ENCODE results near the gene GHRL. TPM values are rescaled to one million over a fixed set of nuclear protein-coding genes. Genes with fewer than 3 reads are reported as not detected.

The GHRL gene
- total and polyA plus RNA-seq, 3 donors from 2014 or later, result 0.50 to 1.0 (median 0.87) TPM

GRCh38 chr3:10309736-10310135, 17.0 kb upstream of the GHRL start:
- H3K9me3 ChIP-seq, result no peaks in the 10 kb centered on the region
- DNase-seq, result no peak
- H3K4me1 ChIP-seq, result no peaks in the 10 kb centered on the region
- H3K36me3 ChIP-seq (ENCODE audit: low read depth, missing control alignments), result no peaks in the 10 kb centered on the region
- WGBS, 2 donors, result 55 to 67% methylated on average over 4 of the region's 4 CpGs
- H3K27ac ChIP-seq, result no peak overlapping the region
- H3K27me3 ChIP-seq, result no peaks in the 10 kb centered on the region
- TF ChIP-seq POLR2A (IDR thresholded peaks at IDR 0.05), result no peak
- TF ChIP-seq CTCF (IDR thresholded peaks at IDR 0.05), result no peak
- intact Hi-C loops (cut with DNase I; ENCODE audit: low total_unique reads), result no loop called here
- H3K4me3 ChIP-seq, result no peak overlapping the region

GRCh38 chr3:10308678-10309077, 15.9 kb upstream of the GHRL start:
- intact Hi-C loops (cut with DNase I; ENCODE audit: low total_unique reads), result no loop called here
- 91 to 93% methylated on average over 7 of the region's 7 CpGs for WGBS, 2 donors
- no peak for DNase-seq
- Histone ChIP-seq H3K4me1 (no peaks in the 10 kb centered on the region), H3K27ac (no peak overlapping the region), H3K27me3 (no peaks in the 10 kb centered on the region), H3K4me3 (no peak overlapping the region), H3K9me3 (no peaks in the 10 kb centered on the region), H3K36me3 (ENCODE audit: low read depth, missing control alignments) (no peaks in the 10 kb centered on the region)
- TF ChIP-seq POLR2A (IDR thresholded peaks at IDR 0.05) (no peak), CTCF (IDR thresholded peaks at IDR 0.05) (no peak)

- 88 to 96% methylated on average over 3 of the region's 3 CpGs for WGBS, 2 donors
- Histone ChIP-seq H3K36me3 (ENCODE audit: low read depth, missing control alignments) (no peaks in the 10 kb centered on the region), H3K9me3 (no peaks in the 10 kb centered on the region), H3K4me1 (no peaks in the 10 kb centered on the region), H3K4me3 (no peak overlapping the region), H3K27me3 (no peaks in the 10 kb centered on the region), H3K27ac (no peak overlapping the region)
- intact Hi-C loops (cut with DNase I; ENCODE audit: low total_unique reads), result no loop called here
- DNase-seq, result no peak
- TF ChIP-seq POLR2A (IDR thresholded peaks at IDR 0.05), result no peak
- TF ChIP-seq CTCF (IDR thresholded peaks at IDR 0.05), result no peak
Observed at GRCh38 chr3:10306156-10306555, 13.4 kb upstream of the GHRL start.

- H3K9me3 ChIP-seq, result no peaks in the 10 kb centered on the region
- H3K4me3 ChIP-seq, result no peak overlapping the region
- no peaks in the 10 kb centered on the region for H3K4me1 ChIP-seq
- 92 to 93% methylated on average over 4 of the region's 4 CpGs for WGBS, 2 donors
- no peaks in the 10 kb centered on the region for H3K36me3 ChIP-seq (ENCODE audit: low read depth, missing control alignments)
- H3K27ac ChIP-seq, result no peak overlapping the region
- DNase-seq, result no peak
- H3K27me3 ChIP-seq, result no peaks in the 10 kb centered on the region
- intact Hi-C loops (cut with DNase I; ENCODE audit: low total_unique reads), result no loop called here
- TF ChIP-seq POLR2A (IDR thresholded peaks at IDR 0.05) (no peak), CTCF (IDR thresholded peaks at IDR 0.05) (no peak)
Observed at GRCh38 chr3:10305331-10305902, 12.7 kb upstream of the GHRL start.

GRCh38 chr3:10304905-10305304, 12.2 kb upstream of the GHRL start:
- DNase-seq, result no peak
- TF ChIP-seq POLR2A (IDR thresholded peaks at IDR 0.05) (no peak), CTCF (IDR thresholded peaks at IDR 0.05) (no peak)
- intact Hi-C loops (cut with DNase I; ENCODE audit: low total_unique reads), result no loop called here
- WGBS, 2 donors, result 86 to 91% methylated on average over 8 of the region's 8 CpGs
- H3K4me3 ChIP-seq, result no peak overlapping the region
- no peaks in the 10 kb centered on the region for H3K9me3 ChIP-seq
- no peaks in the 10 kb centered on the region for H3K27me3 ChIP-seq
- no peaks in the 10 kb centered on the region for H3K36me3 ChIP-seq (ENCODE audit: low read depth, missing control alignments)
- no peak overlapping the region for H3K27ac ChIP-seq
- no peaks in the 10 kb centered on the region for H3K4me1 ChIP-seq

All from testis (tissue), 3 donors.